ENCODE data around the gene GPBP1L1.

Gene GPBP1L1

DNA sequence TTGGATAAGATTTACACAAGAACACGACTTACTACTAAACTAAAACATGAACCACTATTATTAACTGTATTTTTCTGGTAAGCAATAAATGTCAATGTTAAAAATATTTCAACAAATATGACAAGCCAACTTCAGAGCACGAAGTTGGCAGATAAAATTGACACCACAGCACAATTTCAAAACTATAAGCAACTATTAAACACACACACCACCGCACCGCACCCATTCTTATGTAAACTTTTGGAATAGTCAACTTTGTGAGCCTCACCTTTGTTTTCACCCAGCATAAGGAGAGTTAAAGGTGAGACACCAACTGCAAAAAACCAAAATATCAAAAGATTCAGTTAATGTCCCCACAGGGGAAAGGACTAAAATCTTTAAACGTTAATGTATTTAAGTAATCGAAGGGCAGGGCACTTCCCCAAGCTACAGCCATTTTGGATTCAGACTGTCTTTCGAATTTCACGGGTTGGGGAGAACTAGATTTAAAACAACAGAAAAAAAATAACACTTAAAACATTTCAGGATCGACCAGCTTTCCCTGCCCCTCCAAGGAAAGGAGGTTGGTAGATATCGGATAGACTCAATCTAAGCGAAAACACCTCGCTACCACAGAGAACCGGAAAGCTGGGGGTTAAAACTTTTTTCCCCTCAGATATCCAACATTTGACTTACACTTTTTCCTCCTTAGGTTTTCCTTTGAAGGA is 872 bp downstream of the GPBP1L1 start:
- no peak for TF ChIP-seq CTCF (IDR thresholded peaks at IDR 0.05; ENCODE audit: low read depth, low read length)
- TF ChIP-seq POLR2A (IDR thresholded peaks at IDR 0.05; ENCODE audit: extremely low read depth, insufficient read length), result no peak
- no peak for TF ChIP-seq MYC (IDR thresholded peaks at IDR 0.05; ENCODE audit: low read depth, low read length)
- TF ChIP-seq MAX (IDR thresholded peaks at IDR 0.05; ENCODE audit: low read depth, low read length), result no peak
- peak; percentile 37 for DNase-seq (ENCODE audit: low read depth)
- H3K4me3 ChIP-seq (ENCODE audit: low read depth, low read length), result peak overlapping the region; percentile 91

- TF ChIP-seq MYC (IDR thresholded peaks at IDR 0.05; ENCODE audit: low read depth, low read length), result no peak
- no peak for TF ChIP-seq MAX (IDR thresholded peaks at IDR 0.05; ENCODE audit: low read depth, low read length)
- TF ChIP-seq POLR2A (IDR thresholded peaks at IDR 0.05; ENCODE audit: extremely low read depth, insufficient read length), result no peak
- TF ChIP-seq CTCF (IDR thresholded peaks at IDR 0.05; ENCODE audit: low read depth, low read length), result no peak
- H3K4me3 ChIP-seq (ENCODE audit: low read depth, low read length), result peak overlapping the region; percentile 91
- DNase-seq (ENCODE audit: low read depth), result no peak
These were observed 1.9 kb downstream of the GPBP1L1 start for GRCh38 chr1:45684402-45684801.

- DNase-seq (ENCODE audit: low read depth), result no peak
- H3K4me3 ChIP-seq (ENCODE audit: low read depth, low read length), result peak overlapping the region; percentile 19
These were observed 3.4 kb downstream of the GPBP1L1 start for GRCh38 chr1:45682942-45683341.

DNA sequence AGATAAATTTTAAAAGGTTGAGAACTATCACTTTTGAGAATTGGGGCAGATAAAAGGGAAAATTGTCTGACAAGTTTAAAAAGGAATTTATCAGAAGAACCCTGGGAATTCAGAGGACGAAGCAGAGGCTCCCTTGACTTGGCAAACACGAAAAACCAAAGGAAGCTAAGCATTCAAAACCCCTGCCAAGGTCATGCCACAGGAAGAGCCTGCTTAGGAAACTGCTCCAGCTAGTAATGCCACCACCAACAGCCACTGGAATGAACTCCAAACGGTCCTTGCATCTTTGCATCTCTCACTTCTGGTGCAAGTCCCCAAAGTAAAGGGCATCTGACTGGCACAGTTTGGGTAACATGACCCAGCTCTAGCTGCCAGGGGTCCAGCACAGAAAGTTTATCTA is 7.2 kb downstream of the GPBP1L1 start:
- no peak for DNase-seq (ENCODE audit: low read depth)
- H3K4me3 ChIP-seq (ENCODE audit: low read depth, low read length), result no peak overlapping the region
- no peak for TF ChIP-seq MAX (IDR thresholded peaks at IDR 0.05; ENCODE audit: low read depth, low read length)
- no peak for TF ChIP-seq MYC (IDR thresholded peaks at IDR 0.05; ENCODE audit: low read depth, low read length)
- no peak for TF ChIP-seq POLR2A (IDR thresholded peaks at IDR 0.05; ENCODE audit: extremely low read depth, insufficient read length)
- no peak for TF ChIP-seq CTCF (IDR thresholded peaks at IDR 0.05; ENCODE audit: low read depth, low read length)

More at GRCh38 chr1:45682942-45683341, 3.4 kb downstream of the GPBP1L1 start:
- TF ChIP-seq CTCF (IDR thresholded peaks at IDR 0.05; ENCODE audit: low read depth, low read length) (no peak), MYC (IDR thresholded peaks at IDR 0.05; ENCODE audit: low read depth, low read length) (no peak), POLR2A (IDR thresholded peaks at IDR 0.05; ENCODE audit: extremely low read depth, insufficient read length) (no peak), MAX (IDR thresholded peaks at IDR 0.05; ENCODE audit: low read depth, low read length) (no peak)

DNA sequence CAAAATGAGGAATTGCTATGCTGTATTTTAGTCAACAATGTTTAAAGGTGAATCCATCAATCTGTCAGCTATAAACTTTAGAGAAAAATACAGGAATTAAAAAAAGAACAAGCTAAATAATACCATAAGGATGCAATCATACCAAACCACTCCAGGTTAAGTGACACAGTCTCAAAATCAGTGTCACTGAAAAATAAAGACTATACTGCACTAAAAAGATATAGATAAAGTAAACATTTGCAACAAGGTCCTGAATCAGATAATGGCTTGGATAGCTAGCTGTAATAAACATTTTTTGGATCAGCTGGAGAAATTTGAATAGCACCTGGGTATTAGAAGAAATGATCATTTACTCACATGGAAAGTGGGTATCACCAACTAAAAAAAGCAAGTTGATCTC is 7.8 kb downstream of the GPBP1L1 start:
- H3K4me3 ChIP-seq (ENCODE audit: low read depth, low read length), result no peak overlapping the region
- no peak for DNase-seq (ENCODE audit: low read depth)
- TF ChIP-seq MAX (IDR thresholded peaks at IDR 0.05; ENCODE audit: low read depth, low read length), result no peak
- TF ChIP-seq MYC (IDR thresholded peaks at IDR 0.05; ENCODE audit: low read depth, low read length), result no peak
- no peak for TF ChIP-seq POLR2A (IDR thresholded peaks at IDR 0.05; ENCODE audit: extremely low read depth, insufficient read length)
- no peak for TF ChIP-seq CTCF (IDR thresholded peaks at IDR 0.05; ENCODE audit: low read depth, low read length)

Measured in NB4 (cell line).